Measurements from ENCODE around the gene NOC4L. TPM values are rescaled to one million over a fixed set of nuclear protein-coding genes. Genes with fewer than 3 reads are reported as not detected.
A peak's percentile ranks its signal among the peaks of the same experiment; 100 is the strongest.

The NOC4L gene
- polyA plus RNA-seq, 1 of the 3 experiments (the other 2 are of a cell fraction), result 12.9 TPM

- 11% methylated on average over 10 of the region's 17 CpGs for WGBS (ENCODE audit: low lambda C conversion rate)
- POLR2A ChIA-PET, result no interaction called here
- H3K27ac ChIP-seq (ENCODE audit: low read depth in 2 of 2, low read length in 1 of 2), result no peak overlapping the region
Observed at GRCh38 chr12:132162508-132163031, 18.3 kb downstream of the NOC4L start.

GRCh38 chr12:132163041-132163910 lies 19.0 kb downstream of the NOC4L start:
- no peaks in the 10 kb centered on the region for H3K36me3 ChIP-seq (replicated peaks in 1 of 2; ENCODE audit: control insufficient read depth in 1 of 2, insufficient read depth in 2 of 2, low read length in 1 of 2)
- peaks cover 30% of the 10 kb centered on the region for H3K27me3 ChIP-seq (ENCODE audit: insufficient read depth)
- H3K79me2 ChIP-seq (ENCODE audit: insufficient read depth), result no peaks in the 10 kb centered on the region
- peak overlapping the region; percentile 78 for H3K4me2 ChIP-seq
- H3K27ac ChIP-seq (ENCODE audit: low read depth in 2 of 2, low read length in 1 of 2), result no peak overlapping the region
- no peak for DNase-seq
- peak overlapping the region in 1 of 2 experiments; percentile 37; a peak in 2 of 4 replicates for H3K4me3 ChIP-seq (ENCODE audit: low read depth in 2 of 2, low read length in 1 of 2)
- CTCF ChIA-PET, result interaction anchor here (1.2 to 5.3 kb wide), 4 partner anchors 10 to 257 kb away, joined by 3 to 33 read pairs (median 10); no protein-coding TSS in a partner anchor
- H2AFZ ChIP-seq (ENCODE audit: low read depth), result no peak overlapping the region
- H3K9me2 ChIP-seq, result no peaks in the 10 kb centered on the region
- no peak overlapping the region for H3K9ac ChIP-seq
- no peaks in the 10 kb centered on the region for H4K20me1 ChIP-seq (ENCODE audit: insufficient read depth)
- WGBS (ENCODE audit: low lambda C conversion rate), result 28% methylated on average over 15 of the region's 26 CpGs
- no peaks in the 10 kb centered on the region for H3K9me3 ChIP-seq
- H3K4me1 ChIP-seq (ENCODE audit: control insufficient read depth in 1 of 2, insufficient read depth in 2 of 2, low read depth in 1 of 2, low read length in 1 of 2), result peaks cover 0 to 2% of the 10 kb centered on the region in 2 experiments; a peak in 1 of 4 replicates
- POLR2A ChIA-PET, result no interaction called here
- H3F3A ChIP-seq (replicated peaks; ENCODE audit: insufficient read depth), result peaks cover 6% of the 10 kb centered on the region
- TF ChIP-seq RFX5 (IDR thresholded peaks at IDR 0.05; ENCODE audit: low read length) (no peak), TEAD4 (IDR thresholded peaks at IDR 0.05; ENCODE audit: borderline replicate concordance, insufficient read depth) (no peak), TAF1 (IDR thresholded peaks at IDR 0.05; ENCODE audit: borderline replicate concordance, low read depth, low read length) (no peak), TCF12 (IDR thresholded peaks at IDR 0.05) (no peak), FOXM1 (IDR thresholded peaks at IDR 0.05; ENCODE audit: low read depth) (no peak), REST (IDR thresholded peaks at IDR 0.05; ENCODE audit: low read depth, low read length) (no peak), POLR2AphosphoS5 (IDR thresholded peaks at IDR 0.05; ENCODE audit: low read depth, low read length) (no peak), NFIC (IDR thresholded peaks at IDR 0.05; ENCODE audit: borderline replicate concordance) (no peak), GABPA (IDR thresholded peaks at IDR 0.05; ENCODE audit: low read depth) (no peak), IRF3 (IDR thresholded peaks at IDR 0.05; ENCODE audit: low read depth, low read length) (no peak), RAD21 (IDR thresholded peaks at IDR 0.05; ENCODE audit: low read length) (no peak), PBX3 (IDR thresholded peaks at IDR 0.05) (no peak), ELF1 (IDR thresholded peaks at IDR 0.05) (no peak), SIN3A (IDR thresholded peaks at IDR 0.05; ENCODE audit: borderline replicate concordance, low read depth, low read length) (no peak), NRF1 (IDR thresholded peaks at IDR 0.05; ENCODE audit: low read depth, low read length) (no peak), CTCF (IDR thresholded peaks at IDR 0.05) (no peak)

More at GRCh38 chr12:132162508-132163031, 18.3 kb downstream of the NOC4L start:
- DNase-seq, result peak; percentile 47
- Histone ChIP-seq H3K79me2 (ENCODE audit: insufficient read depth) (no peaks in the 10 kb centered on the region), H3K9me3 (no peaks in the 10 kb centered on the region), H3K9me2 (no peaks in the 10 kb centered on the region), H3K36me3 (replicated peaks in 1 of 2; ENCODE audit: control insufficient read depth in 1 of 2, insufficient read depth in 2 of 2, low read length in 1 of 2) (no peaks in the 10 kb centered on the region), H3K4me1 (ENCODE audit: control insufficient read depth in 1 of 2, insufficient read depth in 2 of 2, low read depth in 1 of 2, low read length in 1 of 2) (peaks cover 0 to 2% of the 10 kb centered on the region in 2 experiments; a peak in 1 of 4 replicates), H2AFZ (ENCODE audit: low read depth) (no peak overlapping the region), H4K20me1 (ENCODE audit: insufficient read depth) (no peaks in the 10 kb centered on the region), H3K9ac (no peak overlapping the region), H3K27me3 (ENCODE audit: insufficient read depth) (peaks cover 23% of the 10 kb centered on the region), H3K4me2 (peak overlapping the region; percentile 78), H3F3A (replicated peaks; ENCODE audit: insufficient read depth) (peaks cover 10% of the 10 kb centered on the region), H3K4me3 (ENCODE audit: low read depth in 2 of 2, low read length in 1 of 2) (peak overlapping the region in 1 of 2 experiments; percentile 37; a peak in 2 of 4 replicates)
- TF ChIP-seq NFIC (IDR thresholded peaks at IDR 0.05; ENCODE audit: borderline replicate concordance), result no peak
- CTCF ChIA-PET, result interaction anchor here (1.2 to 5.3 kb wide), 4 partner anchors 9 to 258 kb away, joined by 3 to 33 read pairs (median 10); no protein-coding TSS in a partner anchor

All from SK-N-SH (cell line).